Measurements from ENCODE around the gene CDK5RAP3.
"Not testable (repeated sequence)": the region's sequence is repeated elsewhere in the genome, so short reads cannot be mapped to it uniquely, and the experiment has no call there.

The CDK5RAP3 gene

DNA sequence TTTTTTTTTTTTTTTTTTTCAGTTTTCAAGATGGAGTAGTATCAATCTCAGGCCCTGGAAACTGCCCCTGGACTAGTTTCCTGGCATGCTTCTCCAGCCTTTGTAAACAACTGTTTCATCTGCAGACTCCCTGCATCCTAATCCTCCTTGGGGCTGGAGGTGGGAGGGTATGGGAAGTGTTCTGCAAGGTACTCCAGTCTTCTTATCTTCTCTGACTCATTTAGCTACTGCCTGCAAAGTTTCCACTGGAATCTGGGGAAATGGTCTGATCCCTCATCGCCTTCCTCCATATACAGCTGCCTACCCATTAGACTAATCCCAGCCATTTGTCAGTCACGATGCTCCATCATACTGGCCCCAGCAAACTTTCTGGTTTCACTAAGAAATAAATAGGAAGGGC is 45.2 kb downstream of the CDK5RAP3 start:
- H3K4me1 ChIP-seq (ENCODE audit: control insufficient read depth in 5 of 5, insufficient read depth in 5 of 5, low read length in 5 of 5): peaks cover 2 to 17% (median 12%) of the 10 kb centered on the region in 5 donors

DNA sequence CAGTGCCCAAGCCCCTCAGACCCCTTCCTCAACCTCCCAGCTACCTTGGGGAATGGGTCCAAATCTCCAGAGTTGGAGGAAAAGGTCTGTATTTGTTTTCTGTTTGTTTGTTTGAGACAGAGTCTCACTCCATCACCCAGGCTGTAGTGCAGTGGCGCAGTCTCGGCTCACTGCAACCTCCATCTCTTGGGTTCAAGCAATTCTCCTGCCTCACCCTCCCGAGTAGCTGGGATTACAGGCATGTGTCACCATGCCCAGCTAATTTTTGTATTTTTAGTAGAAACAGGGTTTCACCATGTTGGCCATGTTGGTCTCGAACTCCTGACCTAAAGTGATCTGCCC is 46.9 kb downstream of the CDK5RAP3 start:
- not testable (repeated sequence) for H3K4me3 ChIP-seq (ENCODE audit: low read depth in 1 of 5, low read length in 5 of 5); H3K36me3 ChIP-seq (ENCODE audit: control insufficient read depth in 5 of 5, insufficient read depth in 5 of 5, low read length in 5 of 5); H3K4me1 ChIP-seq (ENCODE audit: control insufficient read depth in 5 of 5, insufficient read depth in 5 of 5, low read length in 5 of 5); H3K27me3 ChIP-seq (ENCODE audit: control insufficient read depth in 5 of 5, insufficient read depth in 4 of 5, low read length in 5 of 5); H3K9me3 ChIP-seq (ENCODE audit: control insufficient read depth in 5 of 5, low read length in 5 of 5); H3K27ac ChIP-seq (ENCODE audit: low read depth, low read length); H3K9ac ChIP-seq (ENCODE audit: low read length in 5 of 5)

More for the DNA sequence above, 45.2 kb downstream of the CDK5RAP3 start:
- no peak overlapping the region for H3K4me3 ChIP-seq (ENCODE audit: low read depth in 1 of 5, low read length in 5 of 5)
- no peak overlapping the region for H3K27ac ChIP-seq (ENCODE audit: low read depth, low read length)
- H3K36me3 ChIP-seq (ENCODE audit: control insufficient read depth in 5 of 5, insufficient read depth in 5 of 5, low read length in 5 of 5): no peaks in the 10 kb centered on the region
- no peak overlapping the region for H3K9ac ChIP-seq (ENCODE audit: low read length in 5 of 5)
- peaks cover 4 to 15% (median 13%) of the 10 kb centered on the region in 5 donors for H3K27me3 ChIP-seq (ENCODE audit: control insufficient read depth in 5 of 5, insufficient read depth in 4 of 5, low read length in 5 of 5)
- H3K9me3 ChIP-seq (ENCODE audit: control insufficient read depth in 5 of 5, low read length in 5 of 5): no peaks in the 10 kb centered on the region

DNA sequence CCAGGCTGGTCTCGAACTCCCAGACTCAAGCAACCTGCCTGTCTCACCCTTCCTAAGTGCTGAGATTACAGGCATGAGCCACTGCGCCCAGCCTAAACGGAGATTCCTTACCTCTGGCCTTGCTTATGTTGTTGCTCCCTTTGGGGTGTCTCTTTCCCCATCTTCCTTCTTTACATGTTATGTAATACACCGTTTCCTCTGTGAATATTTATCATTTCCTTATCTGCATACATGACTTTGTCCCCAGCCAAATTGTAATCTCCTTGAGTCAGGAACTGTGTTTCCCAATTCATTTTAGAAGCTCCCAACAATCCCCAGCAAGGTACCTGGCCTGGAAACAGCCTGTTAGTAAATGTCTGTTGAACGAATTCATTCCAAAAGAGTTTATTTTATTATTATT is 51.0 kb downstream of the CDK5RAP3 start:
- Histone ChIP-seq H3K9ac (ENCODE audit: low read length in 5 of 5) (no peak overlapping the region), H3K4me3 (ENCODE audit: low read depth in 1 of 5, low read length in 5 of 5) (no peak overlapping the region), H3K27me3 (ENCODE audit: control insufficient read depth in 5 of 5, insufficient read depth in 4 of 5, low read length in 5 of 5) (peaks cover 0 to 3% (median 0%) of the 10 kb centered on the region in 5 donors), H3K36me3 (ENCODE audit: control insufficient read depth in 5 of 5, insufficient read depth in 5 of 5, low read length in 5 of 5) (no peaks in the 10 kb centered on the region), H3K4me1 (ENCODE audit: control insufficient read depth in 5 of 5, insufficient read depth in 5 of 5, low read length in 5 of 5) (peaks cover 13 to 42% (median 35%) of the 10 kb centered on the region in 5 donors), H3K9me3 (ENCODE audit: control insufficient read depth in 5 of 5, low read length in 5 of 5) (no peaks in the 10 kb centered on the region), H3K27ac (ENCODE audit: low read depth, low read length) (no peak overlapping the region)

GRCh38 chr17:48022901-48023300 is 52.0 kb downstream of the CDK5RAP3 start:
- H3K36me3 ChIP-seq (ENCODE audit: control insufficient read depth in 5 of 5, insufficient read depth in 5 of 5, low read length in 5 of 5): no peaks in the 10 kb centered on the region
- H3K4me3 ChIP-seq (ENCODE audit: low read depth in 1 of 5, low read length in 5 of 5): no peak overlapping the region
- no peak overlapping the region for H3K27ac ChIP-seq (ENCODE audit: low read depth, low read length)
- peaks cover 13 to 42% (median 36%) of the 10 kb centered on the region in 5 donors for H3K4me1 ChIP-seq (ENCODE audit: control insufficient read depth in 5 of 5, insufficient read depth in 5 of 5, low read length in 5 of 5)
- peak overlapping the region in 1 of 5 donors; percentile 25 for H3K9ac ChIP-seq (ENCODE audit: low read length in 5 of 5)
- peaks cover 0 to 3% (median 0%) of the 10 kb centered on the region in 5 donors for H3K27me3 ChIP-seq (ENCODE audit: control insufficient read depth in 5 of 5, insufficient read depth in 4 of 5, low read length in 5 of 5)
- no peaks in the 10 kb centered on the region for H3K9me3 ChIP-seq (ENCODE audit: control insufficient read depth in 5 of 5, low read length in 5 of 5)

- Histone ChIP-seq H3K27me3 (ENCODE audit: control insufficient read depth in 5 of 5, insufficient read depth in 4 of 5, low read length in 5 of 5) (peaks cover 0 to 3% (median 0%) of the 10 kb centered on the region in 5 donors), H3K4me3 (ENCODE audit: low read depth in 1 of 5, low read length in 5 of 5) (peak overlapping the region in 4 of 5 donors; percentile 61 to 79 (median 68)), H3K36me3 (ENCODE audit: control insufficient read depth in 5 of 5, insufficient read depth in 5 of 5, low read length in 5 of 5) (no peaks in the 10 kb centered on the region), H3K9ac (ENCODE audit: low read length in 5 of 5) (peak overlapping the region in 4 of 5 donors; percentile 16 to 61 (median 54)), H3K4me1 (ENCODE audit: control insufficient read depth in 5 of 5, insufficient read depth in 5 of 5, low read length in 5 of 5) (peaks cover 13 to 39% (median 36%) of the 10 kb centered on the region in 5 donors), H3K27ac (ENCODE audit: low read depth, low read length) (peak overlapping the region; percentile 50), H3K9me3 (ENCODE audit: control insufficient read depth in 5 of 5, low read length in 5 of 5) (no peaks in the 10 kb centered on the region)
These were observed 52.7 kb downstream of the CDK5RAP3 start for GRCh38 chr17:48023400-48024148.

DNA sequence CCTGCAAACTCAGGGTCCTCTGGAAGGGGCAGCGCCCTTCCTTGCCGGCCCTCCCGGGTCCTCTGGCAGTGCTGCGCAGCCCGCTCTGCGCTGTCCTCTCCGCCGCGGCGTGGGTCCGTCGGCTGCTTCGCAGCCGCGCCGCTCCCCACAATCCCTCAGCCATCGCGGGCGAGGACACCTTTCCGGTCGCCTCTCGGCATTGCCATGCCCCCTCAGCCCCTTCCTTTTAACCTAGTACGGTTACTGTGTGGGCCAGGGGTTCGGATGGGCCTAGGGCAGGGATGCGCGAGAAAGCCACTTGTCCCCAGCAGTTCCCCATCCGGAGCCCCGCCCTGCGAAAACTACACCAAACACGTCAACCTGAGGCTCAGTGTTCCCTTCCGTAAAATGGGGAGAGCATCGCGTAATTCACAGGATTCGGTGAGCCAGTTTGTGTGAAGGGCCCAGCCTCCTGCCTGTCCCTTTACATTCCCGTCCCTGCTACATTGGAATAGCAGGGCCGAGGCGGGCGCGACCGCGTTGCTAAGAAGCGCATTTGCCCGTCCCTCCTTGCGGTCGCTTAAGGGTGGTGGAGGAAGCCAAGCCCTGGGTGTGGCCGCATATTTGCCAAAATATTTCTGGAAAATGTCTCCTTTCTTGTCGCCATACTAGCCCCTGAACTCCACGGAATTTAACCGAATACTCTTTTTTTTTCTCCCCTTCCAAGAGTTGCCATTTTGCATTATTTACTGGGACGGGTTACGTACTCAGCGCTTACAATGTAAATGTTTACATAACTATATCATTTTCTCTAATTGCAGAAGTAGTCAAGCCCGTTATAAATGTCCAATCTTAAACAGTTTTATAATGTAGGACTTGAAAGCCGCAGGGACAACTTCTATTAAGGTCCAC is 53.5 kb downstream of the CDK5RAP3 start:
- H3K27ac ChIP-seq (ENCODE audit: low read depth, low read length): peak overlapping the region; percentile 50
- peak overlapping the region; percentile 61 to 79 (median 69) for H3K4me3 ChIP-seq (ENCODE audit: low read depth in 1 of 5, low read length in 5 of 5)
- no peaks in the 10 kb centered on the region for H3K9me3 ChIP-seq (ENCODE audit: control insufficient read depth in 5 of 5, low read length in 5 of 5)
- no peaks in the 10 kb centered on the region for H3K36me3 ChIP-seq (ENCODE audit: control insufficient read depth in 5 of 5, insufficient read depth in 5 of 5, low read length in 5 of 5)
- H3K4me1 ChIP-seq (ENCODE audit: control insufficient read depth in 5 of 5, insufficient read depth in 5 of 5, low read length in 5 of 5): peaks cover 13 to 39% (median 36%) of the 10 kb centered on the region in 5 donors
- H3K9ac ChIP-seq (ENCODE audit: low read length in 5 of 5): peak overlapping the region in 4 of 5 donors; percentile 16 to 59 (median 46)
- peaks cover 0 to 3% (median 0%) of the 10 kb centered on the region in 5 donors for H3K27me3 ChIP-seq (ENCODE audit: control insufficient read depth in 5 of 5, insufficient read depth in 4 of 5, low read length in 5 of 5)

- Histone ChIP-seq H3K9ac (ENCODE audit: low read length in 5 of 5) (peak overlapping the region in 4 of 5 donors; percentile 38 to 79 (median 46)), H3K4me1 (ENCODE audit: control insufficient read depth in 5 of 5, insufficient read depth in 5 of 5, low read length in 5 of 5) (peaks cover 13 to 39% (median 36%) of the 10 kb centered on the region in 5 donors), H3K36me3 (ENCODE audit: control insufficient read depth in 5 of 5, insufficient read depth in 5 of 5, low read length in 5 of 5) (no peaks in the 10 kb centered on the region), H3K27me3 (ENCODE audit: control insufficient read depth in 5 of 5, insufficient read depth in 4 of 5, low read length in 5 of 5) (no peaks in the 10 kb centered on the region), H3K4me3 (ENCODE audit: low read depth in 1 of 5, low read length in 5 of 5) (peak overlapping the region; percentile 69 to 94 (median 79)), H3K9me3 (ENCODE audit: control insufficient read depth in 5 of 5, low read length in 5 of 5) (no peaks in the 10 kb centered on the region), H3K27ac (ENCODE audit: low read depth, low read length) (peak overlapping the region; percentile 85)
These were observed 54.4 kb downstream of the CDK5RAP3 start for GRCh38 chr17:48025040-48025903.

- Histone ChIP-seq H3K4me3 (ENCODE audit: low read depth in 1 of 5, low read length in 5 of 5) (peak overlapping the region in 4 of 5 donors; percentile 77 to 94 (median 82)), H3K9ac (ENCODE audit: low read length in 5 of 5) (peak overlapping the region in 2 of 5 donors; percentile 43 to 79), H3K4me1 (ENCODE audit: control insufficient read depth in 5 of 5, insufficient read depth in 5 of 5, low read length in 5 of 5) (peaks cover 13 to 44% (median 36%) of the 10 kb centered on the region in 5 donors), H3K27ac (ENCODE audit: low read depth, low read length) (no peak overlapping the region), H3K36me3 (ENCODE audit: control insufficient read depth in 5 of 5, insufficient read depth in 5 of 5, low read length in 5 of 5) (no peaks in the 10 kb centered on the region), H3K9me3 (ENCODE audit: control insufficient read depth in 5 of 5, low read length in 5 of 5) (no peaks in the 10 kb centered on the region), H3K27me3 (ENCODE audit: control insufficient read depth in 5 of 5, insufficient read depth in 4 of 5, low read length in 5 of 5) (no peaks in the 10 kb centered on the region)
These were observed 55.1 kb downstream of the CDK5RAP3 start for GRCh38 chr17:48025904-48026501.
